ENCODE data around the gene ILKAP. TPM values are rescaled to one million over a fixed set of nuclear protein-coding genes. Genes with fewer than 3 reads are reported as not detected.
A peak's percentile ranks its signal among the peaks of the same experiment; 100 is the strongest.

ILKAP gene
- total RNA-seq, 4 donors from 2014 or later: 9.2 to 78.0 (median 29.1) TPM

DNA sequence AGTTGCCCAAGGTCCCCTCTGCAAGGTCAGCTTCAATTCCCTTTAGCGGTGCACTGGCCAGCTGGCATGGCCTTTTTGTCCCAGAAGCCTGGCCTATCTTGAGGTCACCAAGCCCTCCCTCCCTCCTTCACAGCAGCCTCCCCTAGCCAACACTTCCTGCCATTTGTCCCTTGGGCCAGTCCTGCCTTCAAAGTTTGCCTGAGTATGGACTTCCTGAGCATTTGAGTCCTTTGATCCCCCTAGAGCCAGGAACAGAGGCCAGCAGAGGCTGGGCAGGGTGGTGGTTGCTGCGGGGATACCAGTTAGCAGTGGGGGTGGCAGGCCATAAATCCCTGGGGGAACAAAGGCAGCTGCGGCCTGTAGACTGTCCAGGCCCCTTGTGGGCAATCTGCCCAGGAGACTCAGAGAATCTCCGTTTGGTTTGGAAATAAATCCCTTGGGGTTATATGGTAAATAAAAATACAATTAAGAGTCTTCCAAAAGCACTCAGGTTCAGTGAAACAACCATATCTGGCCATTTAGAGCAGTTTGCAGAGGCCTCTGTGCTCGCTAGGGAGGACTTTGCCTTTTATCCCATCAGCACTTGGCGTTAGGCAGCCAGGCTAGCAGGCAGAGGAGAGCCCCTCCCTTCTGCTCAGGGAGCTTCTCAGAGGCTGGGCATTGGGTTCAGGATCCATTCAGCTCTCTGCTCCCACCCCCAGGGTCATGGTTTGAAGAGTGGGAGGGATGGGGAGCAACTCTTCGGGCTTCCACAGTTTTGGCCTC, 39.4 kb upstream of the ILKAP start:
- no peaks in the 10 kb centered on the region for H3K27me3 ChIP-seq
- H3K4me3 ChIP-seq: no peak overlapping the region
- H3K27ac ChIP-seq: peak overlapping the region; percentile 44 to 50
- intact Hi-C loops (cut with DNase I; ENCODE audit: low total_unique reads): no loop called here
- peak in 1 of 2 donors; percentile 59 for DNase-seq
- no peaks in the 10 kb centered on the region for H3K9me3 ChIP-seq
- H3K4me1 ChIP-seq: peaks cover 11 to 29% of the 10 kb centered on the region in 2 donors
- TF ChIP-seq POLR2A (IDR thresholded peaks at IDR 0.05): no peak
- H3K36me3 ChIP-seq: no peaks in the 10 kb centered on the region

DNA sequence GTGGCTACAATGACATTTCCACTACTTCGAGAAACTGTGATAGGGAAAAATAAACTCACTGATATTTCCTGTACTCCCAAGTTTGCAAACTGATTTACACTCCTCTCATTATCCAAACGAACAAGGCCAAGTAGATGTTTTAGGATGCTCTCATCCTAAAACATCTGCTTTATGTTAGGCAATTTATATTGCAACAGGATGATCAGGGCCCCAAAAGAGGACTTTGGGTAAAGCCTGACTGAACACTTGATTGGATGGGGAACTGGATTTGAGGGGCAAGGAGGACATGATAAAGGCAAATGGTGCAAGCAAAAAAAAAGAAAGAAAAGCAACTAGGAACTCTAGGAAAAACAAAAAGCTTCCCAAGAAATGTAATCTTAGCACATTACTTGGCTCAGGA, 38.5 kb upstream of the ILKAP start:
- no peaks in the 10 kb centered on the region for H3K36me3 ChIP-seq
- DNase-seq: no peak
- intact Hi-C loops (cut with DNase I; ENCODE audit: low total_unique reads): no loop called here
- H3K4me3 ChIP-seq: no peak overlapping the region
- H3K27me3 ChIP-seq: no peaks in the 10 kb centered on the region
- no peaks in the 10 kb centered on the region for H3K9me3 ChIP-seq
- TF ChIP-seq CTCF (IDR thresholded peaks at IDR 0.05) (no peak), POLR2A (IDR thresholded peaks at IDR 0.05) (no peak)
- peaks cover 11 to 29% of the 10 kb centered on the region in 2 donors for H3K4me1 ChIP-seq
- no peak overlapping the region for H3K27ac ChIP-seq

DNA sequence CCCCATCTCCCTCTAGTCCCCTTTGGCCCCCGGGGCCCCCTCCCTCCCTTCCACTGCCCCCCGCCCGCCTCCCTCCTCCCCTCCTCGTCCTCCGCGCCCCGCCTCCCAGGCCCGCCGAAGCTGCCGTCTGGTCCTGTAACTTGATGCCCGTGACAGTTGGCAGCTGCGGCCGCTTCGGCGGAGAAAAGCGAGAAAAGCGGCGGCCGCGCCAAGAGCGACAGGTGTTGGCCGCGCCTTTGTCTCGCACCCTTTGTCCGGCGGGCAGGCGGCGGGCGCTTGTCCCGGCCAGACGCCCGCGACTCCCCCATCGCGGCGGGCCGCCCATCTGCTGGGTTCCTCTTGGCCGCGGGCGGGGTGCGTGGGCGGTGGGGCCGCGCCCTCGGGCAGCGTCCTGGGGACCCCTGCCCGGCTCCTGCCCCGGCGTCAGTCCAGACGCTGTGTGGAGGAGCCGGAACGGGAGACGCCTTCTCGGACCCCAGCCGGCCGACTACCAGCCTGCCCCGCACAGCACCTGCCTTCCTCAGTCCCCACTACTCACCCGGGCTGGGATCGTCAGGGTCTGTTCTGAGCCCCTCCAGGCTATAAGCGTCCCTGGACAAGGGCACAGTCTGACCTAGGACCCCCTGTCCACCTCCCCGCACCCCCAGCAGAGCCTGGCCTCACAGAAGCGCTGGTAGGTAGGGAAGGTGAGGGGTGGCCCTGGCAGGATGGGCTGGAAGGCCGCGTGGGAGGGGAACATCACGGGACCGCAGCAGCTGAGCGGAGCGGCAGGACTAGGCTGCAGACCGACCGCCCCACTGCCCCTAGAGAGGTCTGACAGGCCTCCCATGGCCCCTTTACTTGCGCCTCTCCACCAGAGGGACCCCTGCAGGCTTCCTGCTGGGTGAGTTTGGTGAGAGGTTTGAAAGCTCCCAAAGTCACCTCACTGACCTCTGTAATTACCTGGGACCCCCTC, 37.5 kb upstream of the ILKAP start:
- intact Hi-C loops (cut with DNase I; ENCODE audit: low total_unique reads): no loop called here
- Histone ChIP-seq H3K4me3 (peak overlapping the region; percentile 21 to 26), H3K9me3 (no peaks in the 10 kb centered on the region), H3K4me1 (peaks cover 11 to 29% of the 10 kb centered on the region in 2 donors), H3K27me3 (no peaks in the 10 kb centered on the region), H3K36me3 (no peaks in the 10 kb centered on the region), H3K27ac (no peak overlapping the region)
- TF ChIP-seq CTCF (IDR thresholded peaks at IDR 0.05): no peak
- no peak for TF ChIP-seq POLR2A (IDR thresholded peaks at IDR 0.05)
- DNase-seq: no peak

- H3K4me3 ChIP-seq: peak within 1 kb of the TSS; percentile 37 to 69
- DNase-seq: peak; percentile 86
- H3K9me3 ChIP-seq: no peaks in the 10 kb centered on the region
- H3K27me3 ChIP-seq: no peaks in the 10 kb centered on the region
- peaks cover 11 to 29% of the 10 kb centered on the region in 2 donors for H3K4me1 ChIP-seq
- TF ChIP-seq CTCF (IDR thresholded peaks at IDR 0.05): peak in 1 of 4 experiments; percentile 47
- peak; percentile 87 to 94 for TF ChIP-seq POLR2A (IDR thresholded peaks at IDR 0.05)
- peak within 1 kb of the TSS in 1 of 2 donors; percentile 44 for H3K27ac ChIP-seq
- no peaks in the 10 kb centered on the region for H3K36me3 ChIP-seq
- intact Hi-C loops (cut with DNase I; ENCODE audit: low total_unique reads): no loop called here
These were observed 36.6 kb upstream of the ILKAP start, which contains the start of gene HES6 for GRCh38 chr2:238239863-238240756. TSS of gene HES6 (minus strand) at chr2:238240038. CDS start at chr2:238239905, 133 bp downstream.

- no peaks in the 10 kb centered on the region for H3K27me3 ChIP-seq
- no peak for DNase-seq
- H3K27ac ChIP-seq: peak overlapping the region in 1 of 2 donors; percentile 44
- TF ChIP-seq CTCF (IDR thresholded peaks at IDR 0.05) (no peak), POLR2A (IDR thresholded peaks at IDR 0.05) (no peak)
- H3K36me3 ChIP-seq: no peaks in the 10 kb centered on the region
- peak overlapping the region; percentile 37 to 69 for H3K4me3 ChIP-seq
- intact Hi-C loops (cut with DNase I; ENCODE audit: low total_unique reads): no loop called here
- H3K4me1 ChIP-seq: peaks cover 11 to 29% of the 10 kb centered on the region in 2 donors
- H3K9me3 ChIP-seq: no peaks in the 10 kb centered on the region
These were observed 36.0 kb upstream of the ILKAP start for GRCh38 chr2:238239543-238239862.
